ENCODE results near the gene TCF7L2.

TCF7L2 gene

GRCh38 chr10:113045147-113046055 is 95.4 kb downstream of the TCF7L2 start:
- Histone ChIP-seq H3K27ac (ENCODE audit: low read length) (no peak overlapping the region), H3K27me3 (ENCODE audit: control insufficient read depth in 1 of 2, insufficient read depth in 2 of 2, low read length in 2 of 2) (no peaks in the 10 kb centered on the region), H3K36me3 (ENCODE audit: control insufficient read depth in 2 of 2, insufficient read depth in 2 of 2, low read length in 2 of 2) (no peaks in the 10 kb centered on the region), H3K4me3 (ENCODE audit: low read length in 2 of 2) (no peak overlapping the region), H3K9ac (ENCODE audit: low read length in 2 of 2) (no peak overlapping the region), H3K9me3 (ENCODE audit: control insufficient read depth in 2 of 2, low read length in 2 of 2) (no peaks in the 10 kb centered on the region), H3K4me1 (ENCODE audit: control insufficient read depth, insufficient read depth, low read length) (peaks cover 34% of the 10 kb centered on the region)

GRCh38 chr10:113047151-113047550 is 97.1 kb downstream of the TCF7L2 start:
- H3K9me3 ChIP-seq (ENCODE audit: control insufficient read depth in 2 of 2, low read length in 2 of 2): no peaks in the 10 kb centered on the region
- no peaks in the 10 kb centered on the region for H3K27me3 ChIP-seq (ENCODE audit: control insufficient read depth in 1 of 2, insufficient read depth in 2 of 2, low read length in 2 of 2)
- H3K4me3 ChIP-seq (ENCODE audit: low read length in 2 of 2): no peak overlapping the region
- peaks cover 32% of the 10 kb centered on the region for H3K4me1 ChIP-seq (ENCODE audit: control insufficient read depth, insufficient read depth, low read length)
- peak overlapping the region; percentile 60 for H3K27ac ChIP-seq (ENCODE audit: low read length)
- H3K9ac ChIP-seq (ENCODE audit: low read length in 2 of 2): no peak overlapping the region
- no peaks in the 10 kb centered on the region for H3K36me3 ChIP-seq (ENCODE audit: control insufficient read depth in 2 of 2, insufficient read depth in 2 of 2, low read length in 2 of 2)

GRCh38 chr10:113047605-113047962 is 97.5 kb downstream of the TCF7L2 start:
- Histone ChIP-seq H3K27me3 (ENCODE audit: control insufficient read depth in 1 of 2, insufficient read depth in 2 of 2, low read length in 2 of 2) (no peaks in the 10 kb centered on the region), H3K27ac (ENCODE audit: low read length) (peak overlapping the region; percentile 60), H3K36me3 (ENCODE audit: control insufficient read depth in 2 of 2, insufficient read depth in 2 of 2, low read length in 2 of 2) (no peaks in the 10 kb centered on the region), H3K4me3 (ENCODE audit: low read length in 2 of 2) (peak overlapping the region in 1 of 2 donors; percentile 55), H3K4me1 (ENCODE audit: control insufficient read depth, insufficient read depth, low read length) (peaks cover 29% of the 10 kb centered on the region), H3K9ac (ENCODE audit: low read length in 2 of 2) (no peak overlapping the region), H3K9me3 (ENCODE audit: control insufficient read depth in 2 of 2, low read length in 2 of 2) (no peaks in the 10 kb centered on the region)

GRCh38 chr10:113047963-113048781 is 98.1 kb downstream of the TCF7L2 start:
- Histone ChIP-seq H3K9me3 (ENCODE audit: control insufficient read depth in 2 of 2, low read length in 2 of 2) (no peaks in the 10 kb centered on the region), H3K36me3 (ENCODE audit: control insufficient read depth in 2 of 2, insufficient read depth in 2 of 2, low read length in 2 of 2) (no peaks in the 10 kb centered on the region), H3K27ac (ENCODE audit: low read length) (peak overlapping the region; percentile 60), H3K9ac (ENCODE audit: low read length in 2 of 2) (no peak overlapping the region), H3K27me3 (ENCODE audit: control insufficient read depth in 1 of 2, insufficient read depth in 2 of 2, low read length in 2 of 2) (no peaks in the 10 kb centered on the region), H3K4me3 (ENCODE audit: low read length in 2 of 2) (peak overlapping the region in 1 of 2 donors; percentile 55), H3K4me1 (ENCODE audit: control insufficient read depth, insufficient read depth, low read length) (peaks cover 31% of the 10 kb centered on the region)

- Histone ChIP-seq H3K4me1 (ENCODE audit: control insufficient read depth, insufficient read depth, low read length) (peaks cover 37% of the 10 kb centered on the region), H3K9ac (ENCODE audit: low read length in 2 of 2) (no peak overlapping the region)
Observed at GRCh38 chr10:113049881-113050280, 99.8 kb downstream of the TCF7L2 start.

GRCh38 chr10:113052076-113052830 is 102.2 kb downstream of the TCF7L2 start:
- H3K27me3 ChIP-seq (ENCODE audit: control insufficient read depth in 1 of 2, insufficient read depth in 2 of 2, low read length in 2 of 2): no peaks in the 10 kb centered on the region
- H3K4me1 ChIP-seq (ENCODE audit: control insufficient read depth, insufficient read depth, low read length): peaks cover 39% of the 10 kb centered on the region
- H3K4me3 ChIP-seq (ENCODE audit: low read length in 2 of 2): no peak overlapping the region
- H3K36me3 ChIP-seq (ENCODE audit: control insufficient read depth in 2 of 2, insufficient read depth in 2 of 2, low read length in 2 of 2): no peaks in the 10 kb centered on the region
- H3K9me3 ChIP-seq (ENCODE audit: control insufficient read depth in 2 of 2, low read length in 2 of 2): no peaks in the 10 kb centered on the region
- H3K9ac ChIP-seq (ENCODE audit: low read length in 2 of 2): peak overlapping the region in 1 of 2 donors; percentile 21
- H3K27ac ChIP-seq (ENCODE audit: low read length): no peak overlapping the region

More at GRCh38 chr10:113049881-113050280, 99.8 kb downstream of the TCF7L2 start:
- no peaks in the 10 kb centered on the region for H3K9me3 ChIP-seq (ENCODE audit: control insufficient read depth in 2 of 2, low read length in 2 of 2)
- H3K36me3 ChIP-seq (ENCODE audit: control insufficient read depth in 2 of 2, insufficient read depth in 2 of 2, low read length in 2 of 2): no peaks in the 10 kb centered on the region
- H3K27me3 ChIP-seq (ENCODE audit: control insufficient read depth in 1 of 2, insufficient read depth in 2 of 2, low read length in 2 of 2): no peaks in the 10 kb centered on the region
- no peak overlapping the region for H3K27ac ChIP-seq (ENCODE audit: low read length)
- H3K4me3 ChIP-seq (ENCODE audit: low read length in 2 of 2): no peak overlapping the region

- Histone ChIP-seq H3K36me3 (ENCODE audit: control insufficient read depth in 2 of 2, insufficient read depth in 2 of 2, low read length in 2 of 2) (no peaks in the 10 kb centered on the region), H3K27ac (ENCODE audit: low read length) (no peak overlapping the region), H3K4me1 (ENCODE audit: control insufficient read depth, insufficient read depth, low read length) (peaks cover 37% of the 10 kb centered on the region), H3K9ac (ENCODE audit: low read length in 2 of 2) (no peak overlapping the region), H3K4me3 (ENCODE audit: low read length in 2 of 2) (no peak overlapping the region), H3K27me3 (ENCODE audit: control insufficient read depth in 1 of 2, insufficient read depth in 2 of 2, low read length in 2 of 2) (no peaks in the 10 kb centered on the region), H3K9me3 (ENCODE audit: control insufficient read depth in 2 of 2, low read length in 2 of 2) (no peaks in the 10 kb centered on the region)
Observed at GRCh38 chr10:113053091-113053490, 103.0 kb downstream of the TCF7L2 start.

- Histone ChIP-seq H3K9ac (ENCODE audit: low read length in 2 of 2) (no peak overlapping the region), H3K4me3 (ENCODE audit: low read length in 2 of 2) (no peak overlapping the region), H3K9me3 (ENCODE audit: control insufficient read depth in 2 of 2, low read length in 2 of 2) (no peaks in the 10 kb centered on the region), H3K27me3 (ENCODE audit: control insufficient read depth in 1 of 2, insufficient read depth in 2 of 2, low read length in 2 of 2) (no peaks in the 10 kb centered on the region), H3K27ac (ENCODE audit: low read length) (no peak overlapping the region), H3K4me1 (ENCODE audit: control insufficient read depth, insufficient read depth, low read length) (peaks cover 40% of the 10 kb centered on the region), H3K36me3 (ENCODE audit: control insufficient read depth in 2 of 2, insufficient read depth in 2 of 2, low read length in 2 of 2) (no peaks in the 10 kb centered on the region)
Observed at GRCh38 chr10:113053881-113054280, 103.8 kb downstream of the TCF7L2 start.

GRCh38 chr10:113055458-113055857 is 105.4 kb downstream of the TCF7L2 start:
- H3K36me3 ChIP-seq (ENCODE audit: control insufficient read depth in 2 of 2, insufficient read depth in 2 of 2, low read length in 2 of 2): no peaks in the 10 kb centered on the region
- no peak overlapping the region for H3K9ac ChIP-seq (ENCODE audit: low read length in 2 of 2)
- no peaks in the 10 kb centered on the region for H3K9me3 ChIP-seq (ENCODE audit: control insufficient read depth in 2 of 2, low read length in 2 of 2)
- H3K27ac ChIP-seq (ENCODE audit: low read length): no peak overlapping the region
- H3K4me1 ChIP-seq (ENCODE audit: control insufficient read depth, insufficient read depth, low read length): peaks cover 52% of the 10 kb centered on the region
- H3K27me3 ChIP-seq (ENCODE audit: control insufficient read depth in 1 of 2, insufficient read depth in 2 of 2, low read length in 2 of 2): no peaks in the 10 kb centered on the region
- no peak overlapping the region for H3K4me3 ChIP-seq (ENCODE audit: low read length in 2 of 2)

GRCh38 chr10:113056030-113056429 is 106.0 kb downstream of the TCF7L2 start:
- no peak overlapping the region for H3K27ac ChIP-seq (ENCODE audit: low read length)
- peaks cover 57% of the 10 kb centered on the region for H3K4me1 ChIP-seq (ENCODE audit: control insufficient read depth, insufficient read depth, low read length)
- no peak overlapping the region for H3K4me3 ChIP-seq (ENCODE audit: low read length in 2 of 2)
- no peaks in the 10 kb centered on the region for H3K9me3 ChIP-seq (ENCODE audit: control insufficient read depth in 2 of 2, low read length in 2 of 2)
- no peaks in the 10 kb centered on the region for H3K27me3 ChIP-seq (ENCODE audit: control insufficient read depth in 1 of 2, insufficient read depth in 2 of 2, low read length in 2 of 2)
- no peaks in the 10 kb centered on the region for H3K36me3 ChIP-seq (ENCODE audit: control insufficient read depth in 2 of 2, insufficient read depth in 2 of 2, low read length in 2 of 2)
- no peak overlapping the region for H3K9ac ChIP-seq (ENCODE audit: low read length in 2 of 2)
